Measurements from ENCODE around the gene SS18L1.

SS18L1 gene

DNA sequence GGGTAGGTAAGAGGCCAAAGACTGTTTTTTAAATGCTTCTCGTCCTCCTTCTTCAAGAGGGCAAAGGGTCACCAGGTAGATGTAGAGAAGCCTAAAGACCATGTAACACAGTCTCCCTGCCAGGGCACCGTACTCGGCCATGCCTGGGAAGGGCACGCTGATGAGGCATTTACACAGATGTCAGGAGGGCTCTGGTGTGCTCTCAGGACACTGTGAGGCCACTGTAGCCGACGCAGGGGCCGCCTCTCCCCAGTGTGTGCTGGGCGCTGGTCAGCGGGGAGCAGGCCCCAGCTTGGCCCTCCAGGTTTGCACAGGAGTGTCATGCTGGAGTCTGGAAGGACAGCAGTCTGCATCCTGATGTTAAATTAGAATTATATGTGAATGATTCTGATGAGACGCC lies 32.1 kb downstream of the SS18L1 start:
- no peak for DNase-seq

DNA sequence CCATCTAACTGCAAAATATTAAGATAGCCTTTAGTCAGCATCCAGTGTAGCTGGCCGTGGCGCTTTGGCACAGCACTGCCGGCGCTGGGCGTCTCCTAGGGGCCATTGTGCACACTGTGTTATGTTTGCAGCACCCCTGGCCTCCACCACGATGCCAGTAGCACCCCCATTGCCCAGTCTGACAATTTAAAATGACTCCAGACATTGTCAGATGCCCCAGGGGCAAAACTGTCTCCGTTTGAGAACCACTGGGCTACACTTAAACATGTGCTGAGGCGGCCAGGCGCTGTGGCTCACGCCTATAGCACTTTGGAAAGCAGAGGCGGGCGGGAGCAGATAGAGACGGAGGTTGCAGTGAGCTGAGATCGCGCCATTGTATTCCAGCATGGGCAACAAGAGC lies 33.3 kb downstream of the SS18L1 start:
- DNase-seq, result no peak

DNA sequence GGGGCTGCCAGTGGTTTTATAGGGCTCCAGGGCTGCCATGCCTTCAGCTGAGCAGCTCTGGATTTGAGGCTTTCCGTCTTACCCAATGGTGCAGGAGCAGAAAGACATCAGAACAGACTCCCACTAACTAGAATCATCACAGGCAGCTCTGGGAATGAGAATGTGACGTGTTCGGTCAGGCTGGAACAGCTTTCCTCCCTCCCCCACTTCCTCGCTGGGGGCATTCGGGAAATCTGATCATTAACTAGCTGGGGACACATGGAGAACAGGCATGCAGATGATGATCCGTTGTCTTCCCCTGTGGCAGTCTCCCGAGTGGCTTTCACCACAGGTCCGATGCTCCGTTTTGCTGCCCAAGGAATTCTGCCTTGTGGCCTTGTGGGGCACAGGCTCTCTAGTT lies 33.7 kb downstream of the SS18L1 start:
- DNase-seq, result no peak

DNA sequence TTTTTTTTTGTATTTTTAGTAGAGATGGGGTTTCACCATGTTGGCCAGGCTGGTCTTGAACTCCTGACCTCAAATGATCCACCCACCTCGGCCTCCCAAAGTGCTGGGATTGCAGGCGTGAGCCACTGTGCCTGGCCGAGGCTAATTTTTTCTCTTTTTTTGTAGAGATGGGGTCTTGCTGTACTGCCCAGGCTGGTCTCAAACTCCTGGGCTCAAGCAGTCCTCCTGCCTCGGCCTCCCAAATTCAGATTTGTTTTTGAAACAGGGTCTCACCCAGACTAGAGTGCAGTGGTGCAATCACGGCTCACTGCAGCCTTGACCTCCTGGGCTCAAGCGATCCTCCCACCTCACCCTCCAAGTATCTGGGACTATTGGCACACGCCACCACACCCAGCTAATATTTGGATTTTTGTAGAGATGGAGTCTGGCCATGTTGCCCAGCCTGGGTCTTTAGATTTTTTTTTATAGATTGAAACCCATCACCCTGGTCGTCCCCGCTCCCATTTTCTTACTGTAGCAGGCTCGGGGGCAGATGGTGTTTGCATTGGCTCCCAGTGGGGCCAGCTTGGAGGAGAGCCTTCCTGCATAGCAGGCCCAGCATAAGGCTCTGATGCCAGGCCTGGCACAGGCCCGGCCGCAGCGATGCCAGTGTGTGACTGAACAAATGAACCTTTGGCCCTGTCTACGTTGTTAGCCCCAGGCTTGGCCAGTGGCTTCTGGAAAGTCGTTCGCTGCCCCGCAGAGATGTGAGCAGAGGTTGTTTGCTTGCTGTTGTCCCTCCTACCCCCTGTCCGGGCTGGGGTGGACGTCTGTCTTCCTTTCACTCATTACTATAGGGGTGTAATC lies 35.0 kb downstream of the SS18L1 start:
- DNase-seq, result no peak

DNA sequence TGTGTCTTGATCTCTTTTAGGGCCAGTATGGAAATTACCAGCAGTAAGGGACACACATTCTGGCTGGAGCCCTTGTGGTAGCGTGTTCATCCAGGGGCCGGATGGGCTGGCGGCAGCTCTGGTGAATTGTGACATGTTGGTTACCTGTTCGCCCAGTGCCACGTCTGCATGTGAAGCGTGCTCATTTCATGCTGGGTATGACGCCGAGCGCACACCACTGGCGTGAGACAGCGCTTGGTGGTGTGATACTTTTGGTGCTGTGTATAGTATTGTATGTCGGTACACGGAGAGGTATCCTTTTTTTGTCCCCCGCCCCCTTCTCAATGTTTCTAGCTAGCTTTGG lies 35.6 kb downstream of the SS18L1 start:
- no peak for DNase-seq

DNA sequence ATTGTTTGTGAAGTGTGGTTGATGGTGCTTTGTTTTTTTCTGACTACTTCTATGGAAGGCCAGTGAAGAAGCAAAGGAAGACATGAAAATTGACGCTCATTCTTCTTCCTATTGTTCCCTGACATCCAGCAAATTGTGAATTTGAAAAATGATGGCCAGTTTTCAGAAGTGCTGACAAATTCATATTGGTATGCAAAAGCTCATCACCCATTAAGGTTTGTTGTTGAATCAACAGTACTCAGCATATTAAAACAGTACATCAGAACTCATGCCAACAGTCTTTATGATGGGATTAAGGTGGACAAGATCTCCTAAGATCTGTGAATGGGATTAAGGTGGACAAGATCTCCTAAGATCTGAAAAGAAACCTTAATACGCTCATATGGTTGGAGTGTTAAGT lies 38.2 kb downstream of the SS18L1 start:
- DNase-seq, result no peak

DNA sequence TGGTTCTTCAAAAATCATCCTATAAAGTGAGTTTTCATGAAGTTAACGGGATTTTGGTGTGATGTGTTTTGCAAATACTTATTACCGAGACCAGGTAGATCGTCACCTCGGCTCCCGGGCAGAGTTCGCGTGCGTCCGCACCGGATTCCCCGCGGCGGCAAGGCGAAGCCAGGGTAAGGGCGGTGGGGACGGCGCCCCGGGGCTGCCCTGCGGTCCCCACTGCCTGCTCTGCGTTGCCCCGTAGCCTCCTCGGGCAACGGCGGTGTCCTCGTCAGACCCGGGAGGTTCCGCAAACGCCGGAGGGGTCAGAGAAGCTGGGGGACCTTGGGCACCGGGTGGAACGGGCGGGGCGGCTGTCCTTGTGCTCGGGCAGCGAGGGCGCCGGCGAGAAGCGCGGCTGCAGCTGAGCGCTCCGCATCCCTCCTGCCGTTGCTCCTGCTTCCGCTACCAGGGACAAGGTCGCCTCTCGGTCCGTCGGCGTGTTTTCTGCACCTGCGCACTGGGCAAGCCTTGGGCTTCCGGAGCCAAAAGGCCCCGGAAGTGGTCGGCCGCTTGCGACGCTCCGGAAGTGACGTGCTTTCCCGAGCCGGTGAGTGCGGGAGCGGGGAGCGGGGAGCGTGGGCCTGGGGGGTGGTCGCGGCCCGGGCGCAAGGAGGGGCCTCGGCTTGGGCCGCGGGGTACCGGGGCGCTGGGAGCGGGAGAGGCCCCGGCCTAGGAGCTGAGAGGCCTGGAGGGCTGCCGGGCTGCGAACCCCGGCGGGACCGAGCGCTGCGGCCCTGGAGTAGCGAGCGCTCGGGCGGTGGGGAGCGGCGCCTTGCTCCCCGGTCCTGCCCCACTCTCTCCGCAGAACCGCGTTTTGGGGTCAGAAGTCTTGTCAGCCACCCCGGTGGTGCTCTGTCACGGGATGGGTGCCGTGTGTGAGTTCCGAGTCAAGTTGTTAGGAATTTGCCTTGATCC lies 39.2 kb downstream of the SS18L1 start, which contains the start of gene MTG2:
TSS of gene MTG2 (plus strand) at position 560 of the 957 bp plus-strand sequence. CDS start 10,393 bp downstream, outside the sequence.
- peak; percentile 91 for DNase-seq

DNA sequence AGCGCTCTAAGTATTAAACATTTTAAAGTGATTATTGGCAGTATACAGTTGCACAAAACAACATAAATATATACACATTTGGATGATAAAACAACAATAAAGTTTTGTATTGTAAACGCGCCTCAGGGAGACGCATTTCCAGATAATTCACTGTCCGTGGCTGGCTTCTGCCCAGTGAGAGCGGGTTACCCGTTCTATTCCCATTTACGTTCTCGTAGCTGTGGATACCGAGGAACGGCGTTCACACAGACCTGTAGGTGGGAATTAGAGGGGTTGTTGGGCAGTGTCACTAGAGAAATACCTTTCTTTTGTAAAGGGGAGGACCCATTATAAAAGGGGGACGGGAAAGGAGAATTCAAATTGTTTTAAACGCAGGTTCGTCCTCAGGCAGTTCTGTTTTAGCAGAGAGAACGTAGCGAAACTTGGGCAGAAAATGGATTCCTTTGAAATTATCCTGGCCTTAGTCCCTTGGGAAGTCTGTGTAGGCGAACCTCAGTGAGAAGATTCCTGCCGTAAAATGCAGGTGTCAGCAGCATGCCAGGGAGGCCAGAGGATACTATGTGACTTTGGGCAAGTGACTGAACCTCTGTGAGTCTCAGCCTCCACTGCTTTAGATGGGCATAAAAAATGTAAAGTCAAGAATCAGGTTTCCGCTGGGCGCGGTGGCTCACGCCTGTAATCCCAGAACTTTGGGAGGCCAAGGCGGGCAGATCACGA lies 40.0 kb downstream of the SS18L1 start:
- no peak for DNase-seq

DNA sequence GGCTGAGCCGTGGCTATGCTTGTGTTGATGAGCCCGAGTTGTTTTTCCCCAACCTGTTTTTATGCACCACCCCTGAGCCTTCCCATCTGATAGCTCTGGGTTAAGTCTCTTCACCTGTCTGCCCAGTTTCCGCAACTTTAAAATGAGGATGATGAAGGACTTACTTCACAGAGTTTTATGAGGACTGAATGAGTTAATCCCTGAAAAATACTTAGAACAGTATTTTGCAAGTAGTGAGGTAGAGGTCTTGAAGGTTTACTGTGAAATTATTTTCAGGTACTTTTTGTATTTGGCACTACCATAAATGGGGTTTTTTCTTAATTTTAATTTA lies 42.5 kb downstream of the SS18L1 start:
- no peak for DNase-seq

DNA sequence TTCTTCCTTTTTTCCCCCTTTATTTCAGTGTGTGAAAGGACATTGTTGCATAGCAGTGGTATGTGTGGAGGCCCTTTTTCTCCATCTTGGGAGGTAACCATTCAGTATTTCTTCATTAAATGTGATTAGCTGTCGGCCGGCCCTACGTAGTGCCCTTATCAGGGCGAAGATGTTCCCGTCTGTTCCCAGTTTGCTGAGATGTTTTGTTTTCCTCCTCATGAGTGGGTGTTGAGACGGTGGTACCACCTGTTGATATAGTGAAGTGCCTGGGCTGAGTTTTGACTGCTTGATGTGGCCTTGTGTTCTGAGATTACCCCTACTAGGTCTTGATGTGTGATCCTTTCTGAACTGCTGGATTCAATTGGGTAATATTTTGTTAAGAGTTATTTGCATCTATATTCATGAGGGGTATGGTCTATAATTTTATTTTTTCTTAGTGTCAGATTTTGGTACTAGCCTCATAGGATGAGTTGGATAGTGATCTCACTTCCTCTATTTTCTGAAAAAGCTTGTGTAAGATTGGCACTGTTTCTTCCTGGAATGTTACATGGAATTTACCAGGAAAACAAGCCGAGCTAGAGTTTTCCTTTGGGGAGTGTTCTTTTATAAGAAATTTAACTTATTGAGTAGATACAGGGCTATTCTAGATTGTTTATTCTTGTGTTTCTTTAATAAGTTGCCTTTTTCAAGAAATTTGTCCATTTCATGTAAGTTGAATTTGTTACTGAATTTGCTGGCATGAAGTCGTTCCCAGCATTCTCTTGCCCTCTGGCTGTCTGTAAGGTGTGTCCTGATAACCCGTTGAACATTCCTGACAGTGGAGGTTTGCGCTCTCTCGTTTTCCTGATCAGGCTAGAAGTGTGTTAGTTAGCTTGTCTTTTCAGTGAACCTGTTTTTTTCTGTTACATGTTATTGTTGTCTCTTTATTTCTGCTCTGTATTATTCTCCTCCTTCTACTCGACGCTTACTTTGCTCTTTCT lies 43.6 kb downstream of the SS18L1 start:
- no peak for DNase-seq

DNA sequence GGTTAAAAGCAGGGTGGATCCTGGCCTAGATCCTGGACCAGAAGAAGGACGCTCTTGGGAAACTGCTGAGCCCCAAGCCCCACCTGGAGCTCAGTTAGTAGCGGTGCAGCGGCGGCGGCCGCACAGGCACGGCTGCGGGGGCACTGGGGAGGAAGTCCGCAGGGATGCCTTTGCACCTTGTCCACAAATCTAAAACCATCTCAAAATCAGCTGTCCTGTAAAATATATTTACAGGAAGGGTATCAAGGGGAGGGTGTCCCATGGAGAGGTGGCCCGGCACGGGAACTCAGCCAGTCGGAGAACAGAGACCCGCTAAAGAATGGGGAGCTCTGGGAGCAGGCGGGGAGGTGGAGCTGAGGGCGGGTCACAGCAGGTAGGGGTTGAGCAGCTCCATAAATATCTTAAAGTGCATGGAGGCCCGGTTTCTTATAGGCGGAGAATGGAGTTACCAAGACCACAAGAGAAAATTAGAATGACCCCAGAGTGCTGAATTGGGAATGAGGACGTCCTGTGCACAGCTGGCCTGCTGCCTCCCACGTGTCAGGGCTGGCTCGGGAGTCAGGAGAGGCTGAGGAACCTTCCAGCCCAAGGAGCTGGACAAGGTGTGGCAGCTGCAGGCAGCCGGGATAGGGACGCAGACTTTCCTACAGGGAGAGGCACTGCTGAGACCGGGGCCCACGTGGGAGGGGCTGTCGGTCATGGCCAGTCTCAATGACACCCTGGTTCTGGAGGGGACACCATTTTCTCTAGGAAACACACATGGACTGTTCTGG lies 47.3 kb downstream of the SS18L1 start:
- DNase-seq, result no peak

DNA sequence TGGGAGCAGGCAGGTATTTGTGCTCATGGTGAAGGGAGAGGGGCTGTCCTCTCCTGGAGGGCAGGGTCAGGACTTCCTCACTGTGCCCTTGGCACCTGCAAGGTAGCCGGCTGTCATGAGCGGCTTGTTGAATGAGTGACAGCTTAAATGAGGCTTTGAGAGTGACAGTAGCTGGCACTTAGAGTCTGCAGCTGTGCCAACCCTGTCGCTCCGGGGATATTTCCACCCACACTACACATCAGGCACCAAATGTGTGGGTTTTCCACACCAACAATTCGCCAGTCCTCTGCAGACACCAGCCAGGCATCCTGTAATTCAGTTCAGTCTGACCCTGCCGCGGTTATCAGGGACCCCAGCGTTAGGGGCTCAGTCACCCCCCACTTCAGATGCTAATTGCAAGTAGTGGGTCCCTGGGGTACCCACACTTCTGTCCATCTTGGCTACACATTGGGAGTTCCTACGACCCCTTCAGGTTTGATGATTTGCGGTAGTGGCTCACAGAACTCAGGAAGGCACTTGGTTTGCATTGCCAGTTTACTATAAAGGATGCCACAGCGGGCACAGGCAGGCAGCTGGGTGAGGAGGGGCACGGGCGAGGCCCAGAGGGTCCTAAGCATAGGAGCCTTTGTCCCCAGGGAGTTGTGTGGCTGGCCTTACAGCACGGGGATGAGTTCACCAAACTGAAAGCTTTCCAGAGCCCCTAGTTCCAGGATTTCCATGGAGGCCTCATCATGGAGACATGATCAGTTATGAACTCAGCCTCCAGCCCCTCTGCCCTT lies 48.4 kb downstream of the SS18L1 start:
- no peak for DNase-seq

DNA sequence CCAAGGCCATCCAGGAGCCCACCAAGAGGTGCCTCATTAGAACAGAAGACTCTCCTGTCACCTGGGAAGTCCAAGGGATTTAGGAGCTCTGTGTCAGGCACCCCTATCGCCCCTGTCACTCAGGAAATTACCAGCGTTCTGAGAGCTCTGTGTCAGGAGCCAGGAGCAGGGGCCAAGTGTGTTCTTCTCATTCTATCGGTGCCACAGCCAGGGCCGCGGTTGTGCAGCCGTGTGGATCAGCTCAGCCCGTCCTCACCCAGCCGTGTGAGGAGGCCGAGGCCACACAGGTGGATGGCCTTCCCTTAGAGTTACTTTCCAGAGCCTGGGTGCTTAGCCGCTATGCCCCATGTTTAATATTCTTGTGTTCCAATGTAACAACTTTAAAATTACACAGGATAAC lies 49.1 kb downstream of the SS18L1 start:
- DNase-seq, result no peak

DNA sequence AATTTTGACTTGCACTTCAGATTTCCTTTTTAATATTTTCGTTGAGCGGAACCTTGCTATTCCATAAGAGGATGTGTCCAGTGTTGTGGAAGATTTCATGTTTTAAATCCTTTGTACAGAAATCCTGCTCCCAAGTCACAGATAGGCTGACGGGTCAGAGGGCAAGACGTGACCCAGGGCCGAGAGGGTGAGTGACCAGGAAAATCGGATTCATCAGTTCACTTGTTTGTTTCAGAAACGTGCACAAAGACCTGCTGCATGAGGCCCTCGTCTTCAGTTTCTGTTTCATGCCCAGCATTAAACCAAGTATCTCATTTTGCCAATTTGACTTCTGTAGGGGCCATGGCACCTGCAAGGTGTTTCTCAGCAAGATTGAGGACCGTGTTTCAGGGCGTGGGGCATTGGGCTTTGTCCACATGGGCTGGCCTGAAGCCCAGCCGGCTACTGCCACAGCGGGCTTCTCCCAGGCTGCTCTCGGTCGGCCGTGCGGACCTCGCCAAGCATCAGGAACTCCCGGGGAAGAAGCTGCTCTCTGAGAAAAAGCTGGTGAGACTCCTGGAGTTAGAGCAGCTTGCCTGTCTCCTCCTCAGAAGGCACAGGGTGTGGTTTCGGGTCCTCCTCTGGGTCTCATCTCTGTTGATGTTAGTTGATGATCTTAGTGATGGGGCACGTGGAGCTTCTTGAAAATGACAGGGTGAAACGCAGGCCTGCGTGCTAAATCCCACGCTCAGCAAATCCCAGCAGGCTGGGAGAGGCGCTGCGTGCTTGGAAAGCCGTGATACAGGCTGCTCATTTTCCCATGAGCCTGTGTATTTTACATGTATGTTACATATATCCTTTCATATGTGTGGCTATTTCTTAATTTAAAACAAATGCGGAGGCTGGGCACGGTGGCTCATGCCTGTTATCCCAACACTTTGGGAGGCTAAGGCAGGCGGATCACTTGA lies 49.8 kb downstream of the SS18L1 start:
- no peak for DNase-seq

DNA sequence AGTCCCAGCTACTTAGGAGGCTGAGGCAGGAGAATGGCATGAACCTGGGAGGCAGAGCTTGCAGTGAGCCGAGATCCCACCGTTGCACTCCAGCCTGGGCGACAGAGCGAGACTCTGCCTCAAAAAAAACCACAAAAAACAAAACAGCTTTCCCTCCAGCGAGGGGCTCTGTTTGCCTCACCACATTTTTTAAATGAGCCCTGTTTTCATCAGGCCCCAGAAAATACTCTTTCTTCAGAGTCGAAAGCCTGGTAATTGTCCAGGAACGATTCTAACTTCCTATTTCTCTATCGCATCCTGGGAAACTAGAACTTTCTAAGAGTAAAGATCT lies 51.5 kb downstream of the SS18L1 start:
- DNase-seq, result no peak

DNA sequence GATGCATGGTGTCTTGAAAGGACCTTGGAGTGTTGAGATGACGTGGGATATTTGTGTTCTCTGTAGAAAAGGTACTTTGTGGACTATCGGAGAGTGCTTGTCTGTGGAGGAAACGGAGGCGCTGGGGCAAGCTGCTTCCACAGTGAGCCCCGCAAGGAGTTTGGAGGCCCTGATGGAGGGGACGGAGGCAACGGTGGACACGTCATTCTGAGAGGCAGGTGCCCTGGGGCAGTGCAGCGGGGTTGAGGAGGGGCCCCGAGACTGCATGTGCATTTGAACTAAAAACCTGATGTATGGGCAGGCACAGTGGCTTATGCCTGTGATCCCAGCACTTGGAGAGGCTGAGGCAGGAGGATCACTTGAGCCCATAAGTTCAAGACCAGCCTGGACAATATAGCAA lies 52.2 kb downstream of the SS18L1 start:
- no peak for DNase-seq

DNA sequence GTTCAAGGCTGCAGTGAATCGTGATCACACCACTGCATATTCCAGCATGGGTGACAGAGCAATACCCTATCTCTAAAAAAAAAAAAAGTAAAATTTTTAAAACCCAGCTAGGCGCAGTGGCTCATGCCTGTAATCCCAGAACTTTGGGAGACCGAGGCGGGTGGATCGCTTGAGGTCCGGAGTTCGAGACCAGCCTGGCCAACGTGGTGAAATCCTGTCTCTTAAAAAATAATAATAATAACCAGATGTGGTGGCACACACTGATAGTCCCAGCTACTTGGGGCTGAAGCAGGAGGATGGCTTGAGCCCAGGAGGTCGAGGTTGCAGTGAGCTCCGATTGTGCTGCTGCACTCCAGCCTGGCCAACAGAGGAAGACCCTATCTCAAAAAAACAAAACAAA lies 52.7 kb downstream of the SS18L1 start:
- DNase-seq, result no peak

DNA sequence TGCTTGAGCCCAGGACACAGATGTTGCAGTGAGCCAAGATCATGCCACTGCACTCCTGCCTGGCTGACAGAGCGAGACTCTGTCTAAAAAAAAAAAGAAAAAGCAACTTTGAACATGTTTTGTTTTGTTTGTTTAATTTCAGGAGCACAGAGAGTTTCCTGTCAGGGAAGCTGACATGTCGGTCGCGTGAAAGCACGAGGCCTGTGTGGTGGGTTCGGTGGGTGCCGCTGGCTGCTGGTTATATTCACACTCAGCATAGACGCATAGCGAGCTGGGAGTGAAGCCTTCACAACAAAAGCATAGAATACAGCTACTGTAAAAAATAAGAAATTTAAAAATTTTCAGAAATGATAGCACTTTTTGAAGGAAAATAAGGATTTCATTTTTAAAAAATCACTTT lies 53.7 kb downstream of the SS18L1 start:
- no peak for DNase-seq

DNA sequence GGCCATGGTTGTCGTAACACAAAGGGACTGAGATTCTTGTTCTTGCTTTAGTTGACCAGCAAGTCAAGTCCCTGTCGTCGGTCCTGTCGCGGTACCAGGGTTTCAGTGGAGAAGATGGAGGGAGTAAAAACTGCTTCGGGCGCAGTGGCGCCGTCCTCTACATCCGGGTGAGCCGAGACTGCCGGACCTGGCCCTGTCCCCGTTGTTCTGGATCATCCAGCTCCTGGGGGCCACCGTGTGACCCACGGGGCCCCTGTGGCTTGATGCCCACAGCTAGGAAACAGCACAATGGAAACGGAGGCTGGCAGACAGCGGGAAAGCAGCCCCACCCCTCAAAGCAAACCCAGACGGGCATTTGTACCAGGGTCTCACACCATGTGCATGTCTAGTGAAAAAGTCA lies 54.2 kb downstream of the SS18L1 start:
- DNase-seq, result no peak

DNA sequence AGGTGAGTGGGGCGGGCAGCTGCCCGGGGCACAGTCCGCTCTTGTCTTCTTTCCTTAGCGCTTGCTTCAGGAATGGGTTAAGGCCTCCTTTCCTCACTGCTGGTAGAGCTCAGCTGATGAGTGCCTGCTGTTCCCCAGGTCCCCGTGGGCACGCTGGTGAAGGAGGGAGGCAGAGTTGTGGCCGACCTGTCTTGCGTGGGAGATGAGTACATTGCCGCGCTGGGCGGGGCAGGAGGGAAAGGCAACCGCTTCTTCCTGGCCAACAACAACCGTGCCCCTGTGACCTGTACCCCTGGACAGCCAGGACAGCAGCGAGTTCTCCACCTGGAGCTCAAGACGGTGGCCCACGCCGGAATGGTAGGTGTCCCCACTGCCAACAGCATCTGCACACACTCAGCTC lies 54.9 kb downstream of the SS18L1 start:
- no peak for DNase-seq

Measured in GF-D8 (cell line).